NCI-H510A (cell line): ENCODE measurements around the gene IGLL1.

Source experiments
- DNase-seq: peaks from one replicate; lab custom pipeline; 2025; lab: John Stamatoyannopoulos, UW

IGLL1 gene

DNA sequence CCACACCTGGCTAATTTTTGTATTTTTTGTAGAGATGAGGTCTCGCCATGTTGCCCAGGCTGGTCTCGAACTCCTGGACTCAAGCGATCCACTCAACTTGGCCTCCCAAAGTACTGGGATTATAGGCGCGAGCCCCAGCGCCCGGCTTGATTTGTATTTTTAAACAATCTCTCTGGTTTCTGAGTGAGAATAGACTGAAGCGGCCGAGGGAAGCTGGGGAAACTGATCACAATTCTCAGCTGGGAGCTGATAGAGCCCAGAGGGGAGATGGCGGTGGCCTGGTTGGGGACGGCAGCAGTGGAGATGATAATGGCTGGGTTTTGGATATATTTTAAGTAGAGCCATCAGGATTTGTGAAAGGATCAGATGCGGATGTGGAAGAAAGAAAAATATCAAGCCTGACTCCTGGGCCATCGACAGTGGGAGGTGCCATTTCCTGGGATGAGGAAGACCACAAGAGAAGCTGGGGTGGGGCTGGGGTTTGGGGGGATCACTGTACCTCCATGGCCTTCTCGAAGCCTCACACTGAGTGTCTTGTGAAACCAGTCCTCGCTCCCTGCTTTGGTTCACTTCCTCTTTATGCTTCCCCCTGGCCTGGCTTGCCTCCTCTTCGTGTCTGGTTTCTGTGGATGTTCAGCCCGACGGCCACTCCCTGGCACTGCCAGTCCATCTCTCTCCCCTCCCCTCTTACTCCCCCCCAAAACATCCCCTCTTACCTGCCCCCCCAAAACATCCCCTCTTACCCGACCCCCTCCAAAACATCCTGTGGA is 51.9 kb downstream of the IGLL1 start:
- DNase-seq = no peak

DNA sequence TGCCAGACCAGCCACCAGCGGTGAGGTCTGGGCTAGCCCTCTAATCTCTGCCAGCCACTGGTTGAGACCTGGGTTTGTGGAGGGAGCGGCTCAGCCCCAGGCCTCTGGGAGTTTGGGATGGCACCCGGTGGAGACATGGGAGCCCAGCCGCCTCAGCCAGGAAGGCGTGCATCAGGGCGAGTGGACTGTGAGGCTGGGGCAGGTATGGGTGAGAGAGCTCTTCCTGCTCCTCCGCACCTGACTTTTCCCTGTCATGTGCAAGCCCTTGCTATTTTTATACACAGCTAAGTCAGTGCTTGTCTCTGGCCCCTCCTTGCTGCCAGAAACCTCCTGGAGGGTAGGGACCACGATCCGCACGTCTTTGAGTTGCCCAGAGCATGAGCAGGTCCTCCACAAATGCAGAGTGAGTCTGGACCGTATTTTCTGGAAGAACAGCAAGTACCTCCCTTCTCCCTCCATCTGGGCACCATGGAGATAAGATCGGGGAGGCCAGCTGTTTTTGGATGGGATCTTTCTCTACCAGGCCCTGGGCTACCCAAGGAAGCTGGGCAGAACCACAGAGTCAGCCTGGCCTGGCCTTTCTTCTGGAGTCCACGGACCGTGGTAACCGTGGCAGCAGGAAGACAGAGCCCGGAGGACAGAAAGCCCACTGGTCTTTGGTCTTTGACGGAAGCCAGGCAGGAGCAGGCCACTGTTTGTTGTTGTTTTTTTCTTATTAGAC is 53.3 kb downstream of the IGLL1 start:
- DNase-seq = no peak

DNA sequence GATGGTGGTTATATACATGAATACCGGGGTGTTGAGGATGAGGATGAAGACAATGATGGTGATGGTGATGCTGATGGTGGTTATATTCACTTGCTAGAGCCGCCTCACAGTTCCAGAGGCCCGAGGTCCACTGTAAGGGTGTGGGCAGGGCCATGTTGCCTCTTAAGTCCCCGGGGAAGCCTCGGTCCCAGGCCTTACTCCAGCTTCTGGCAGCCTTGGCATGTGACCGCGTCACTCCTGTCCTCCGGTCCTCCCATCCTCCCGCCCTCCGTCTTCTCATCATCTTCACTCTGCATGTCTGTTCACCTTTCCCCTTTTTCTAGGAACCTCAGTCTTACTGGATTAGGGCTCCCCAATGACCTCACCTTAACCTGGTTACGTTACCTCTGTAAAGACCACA is 54.6 kb downstream of the IGLL1 start:
- DNase-seq = no peak

DNA sequence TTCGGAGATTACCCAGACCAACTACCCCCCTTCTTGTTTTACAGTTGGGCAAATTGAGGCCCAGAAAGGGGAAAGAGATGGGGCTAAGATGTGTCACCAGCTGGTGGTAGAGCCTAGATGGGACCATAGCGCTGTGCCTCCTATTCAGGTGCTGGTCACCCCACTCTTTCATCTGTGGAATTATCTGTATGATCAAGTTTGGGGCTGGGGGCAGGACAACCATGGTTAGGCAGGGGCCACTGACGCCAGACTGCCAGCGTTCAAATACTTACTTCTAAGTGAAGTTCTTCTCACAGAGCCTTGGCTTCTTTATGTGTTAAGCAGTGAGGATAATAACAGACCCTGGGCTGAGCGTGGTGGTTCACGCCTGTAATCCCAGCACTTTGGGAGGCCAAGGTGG is 55.9 kb downstream of the IGLL1 start:
- DNase-seq = no peak

DNA sequence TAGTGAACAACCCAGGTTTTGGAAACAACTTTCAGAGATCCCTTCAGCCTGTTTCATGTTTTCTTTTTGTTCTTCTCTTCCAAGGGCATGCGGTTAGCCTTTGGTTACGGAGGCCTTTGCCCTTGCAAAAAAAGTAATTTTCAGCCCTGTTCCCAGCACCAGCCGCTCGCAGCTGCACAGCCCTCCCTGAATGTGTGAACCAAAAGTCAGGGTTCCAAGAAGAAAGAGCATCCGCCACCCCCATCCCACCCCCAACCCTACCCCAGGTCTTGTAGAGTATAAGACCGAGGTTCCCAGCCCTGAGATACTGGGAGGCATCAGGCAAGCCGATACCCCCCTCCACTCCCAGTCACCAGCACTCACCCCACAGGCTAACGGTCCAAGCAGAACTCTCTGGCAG is 56.4 kb downstream of the IGLL1 start:
- DNase-seq = no peak
